ENCODE results near the gene CXCL8. TPM values are rescaled to one million over a fixed set of nuclear protein-coding genes. Genes with fewer than 3 reads are reported as not detected.

Gene CXCL8
- total and polyA plus RNA-seq, 9 of the 15 experiments (the other 6 are each of a cell fraction or from before 2014, with no cell fraction given): 1.6 to 7.7 (median 3.3) TPM

DNA sequence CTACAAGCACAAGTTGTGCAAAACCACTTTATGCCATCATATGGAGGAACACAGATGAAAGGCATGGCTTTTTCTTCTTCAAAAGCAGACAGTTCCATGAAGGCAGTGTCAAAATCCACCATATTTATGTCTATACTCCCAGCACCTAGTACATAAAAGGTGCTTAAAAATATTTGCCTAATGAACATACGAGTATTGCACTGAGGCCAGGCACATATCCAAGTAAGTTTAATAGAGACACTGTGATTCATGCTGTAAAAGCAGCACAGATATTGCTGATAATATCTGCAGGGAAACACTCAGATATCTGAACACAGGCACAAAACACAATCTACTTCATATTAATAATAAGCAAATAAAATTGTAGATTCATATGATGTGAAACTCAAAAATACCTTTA is 48.1 kb upstream of the CXCL8 start:
- ChIA-PET POLR2A (no interaction called here), CTCF (ENCODE audit: low intra/inter-chr PET ratio) (no interaction called here)
- no peak overlapping the region for H3K27ac ChIP-seq (ENCODE audit: extremely low read depth, low read depth, low read length)
- ATAC-seq: no peak
- H3K27me3 ChIP-seq (ENCODE audit: control insufficient read depth in 2 of 2, insufficient read depth in 2 of 2, low read length in 2 of 2): no peaks in the 10 kb centered on the region
- no peaks in the 10 kb centered on the region for H3K36me3 ChIP-seq (ENCODE audit: control insufficient read depth, insufficient read depth, low read length)
- H3K4me1 ChIP-seq (replicated peaks in 1 of 2; ENCODE audit: control insufficient read depth in 2 of 2, insufficient read depth in 2 of 2, low read length in 2 of 2): no peaks in the 10 kb centered on the region
- no TSS peak for BruUV-seq (replicated peaks)
- in situ Hi-C loops (cut with MboI): no loop called here
- no peaks in the 10 kb centered on the region for H4K20me1 ChIP-seq (replicated peaks; ENCODE audit: control insufficient read depth, insufficient read depth, low read length)
- no peaks in the 10 kb centered on the region for H3K9me3 ChIP-seq (replicated peaks; ENCODE audit: control insufficient read depth, insufficient read depth, low read depth, low read length)
- H3K4me3 ChIP-seq: no peak overlapping the region
- no peak overlapping the region for H3K9ac ChIP-seq (ENCODE audit: insufficient read depth in 1 of 2, low read depth in 2 of 2, low read length in 2 of 2)
- no peak overlapping the region for H3K4me2 ChIP-seq (ENCODE audit: insufficient read depth, low read length)
- H2AFZ ChIP-seq (ENCODE audit: low read depth, low read length): no peak overlapping the region; the same call in 1 of the 2 replicates
- FAIRE-seq: no peak
- intact Hi-C loops (cut with micrococcal nuclease): no loop called here
- WGBS (ENCODE audit: insufficient coverage, low coverage, missing lambda C conversion rate): 50% methylated on average over 1 of the region's 1 CpG
- no peaks in the 10 kb centered on the region for H3K9me1 ChIP-seq (ENCODE audit: control insufficient read depth, insufficient read depth, low read length)
- TF ChIP-seq GABPB2 (CRISPR knock-in tag; conservative IDR thresholded peaks at IDR 0.05): no peak
- TF ChIP-seq, protein P1, sequence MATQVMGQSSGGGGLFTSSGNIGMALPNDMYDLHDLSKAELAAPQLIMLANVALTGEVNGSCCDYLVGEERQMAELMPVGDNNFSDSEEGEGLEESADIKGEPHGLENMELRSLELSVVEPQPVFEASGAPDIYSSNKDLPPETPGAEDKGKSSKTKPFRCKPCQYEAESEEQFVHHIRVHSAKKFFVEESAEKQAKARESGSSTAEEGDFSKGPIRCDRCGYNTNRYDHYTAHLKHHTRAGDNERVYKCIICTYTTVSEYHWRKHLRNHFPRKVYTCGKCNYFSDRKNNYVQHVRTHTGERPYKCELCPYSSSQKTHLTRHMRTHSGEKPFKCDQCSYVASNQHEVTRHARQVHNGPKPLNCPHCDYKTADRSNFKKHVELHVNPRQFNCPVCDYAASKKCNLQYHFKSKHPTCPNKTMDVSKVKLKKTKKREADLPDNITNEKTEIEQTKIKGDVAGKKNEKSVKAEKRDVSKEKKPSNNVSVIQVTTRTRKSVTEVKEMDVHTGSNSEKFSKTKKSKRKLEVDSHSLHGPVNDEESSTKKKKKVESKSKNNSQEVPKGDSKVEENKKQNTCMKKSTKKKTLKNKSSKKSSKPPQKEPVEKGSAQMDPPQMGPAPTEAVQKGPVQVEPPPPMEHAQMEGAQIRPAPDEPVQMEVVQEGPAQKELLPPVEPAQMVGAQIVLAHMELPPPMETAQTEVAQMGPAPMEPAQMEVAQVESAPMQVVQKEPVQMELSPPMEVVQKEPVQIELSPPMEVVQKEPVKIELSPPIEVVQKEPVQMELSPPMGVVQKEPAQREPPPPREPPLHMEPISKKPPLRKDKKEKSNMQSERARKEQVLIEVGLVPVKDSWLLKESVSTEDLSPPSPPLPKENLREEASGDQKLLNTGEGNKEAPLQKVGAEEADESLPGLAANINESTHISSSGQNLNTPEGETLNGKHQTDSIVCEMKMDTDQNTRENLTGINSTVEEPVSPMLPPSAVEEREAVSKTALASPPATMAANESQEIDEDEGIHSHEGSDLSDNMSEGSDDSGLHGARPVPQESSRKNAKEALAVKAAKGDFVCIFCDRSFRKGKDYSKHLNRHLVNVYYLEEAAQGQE (IDR thresholded peaks at IDR 0.05; ENCODE audit: borderline replicate concordance): no peak
- TF ChIP-seq, protein P1 (CRISPR knock-in tag; IDR thresholded peaks at IDR 0.05; ENCODE audit: low read depth): no peak
- no peak for DNase-seq (ENCODE audit: extremely low read depth in 1 of 4, low spot score in 3 of 4)
- H3K79me2 ChIP-seq (ENCODE audit: control insufficient read depth, insufficient read depth, low read length): no peaks in the 10 kb centered on the region
